SK-N-SH (cell line): ENCODE results near the gene PLPP6.

Experiments used
- CTCF ChIP-seq: fragments of 200-600 bp; sonication (generic); IDR thresholded peaks from 2 replicates; pipeline ENCODE4 v1.6.1; 2017; ENCODE audit warnings: antibody characterized with exemption, mild to moderate bottlenecking, moderate library complexity
- EZH2phosphoT487 ChIP-seq: fragments of 200-600 bp; sonication (generic); IDR thresholded peaks from 2 replicates; pipeline ENCODE4 v1.6.1; 2017; ENCODE audit warnings: low read depth, mixed run types, mild to moderate bottlenecking, antibody characterized with exemption, moderate library complexity, borderline replicate concordance
- FOXJ3 ChIP-seq: sonication (generic); formaldehyde crosslinking; IDR thresholded peaks from 2 replicates; pipeline ENCODE4 v1.5.1; 2020; ENCODE audit warnings: mild to moderate bottlenecking, missing genetic modification reagents
- GABPA ChIP-seq: IDR thresholded peaks from 2 replicates; pipeline ENCODE4 v1.4.0; 2012; ENCODE audit warnings: low read depth, mild to moderate bottlenecking
- JUND ChIP-seq: IDR thresholded peaks from 2 replicates; pipeline ENCODE4 v1.4.0; 2012
- MXI1 ChIP-seq: IDR thresholded peaks from 2 replicates; pipeline ENCODE4 v1.6.1; 2012; ENCODE audit warnings: mild to moderate bottlenecking, low read depth, low read length, improper control_type of control experiment
- NFIC ChIP-seq: IDR thresholded peaks from 2 replicates; pipeline ENCODE4 v1.4.0; 2012; ENCODE audit warnings: borderline replicate concordance
- PBX3 ChIP-seq: IDR thresholded peaks from 2 replicates; pipeline ENCODE4; 2012
- POLR2AphosphoS5 ChIP-seq: IDR thresholded peaks from 2 replicates; pipeline ENCODE4 v1.6.1; 2012; ENCODE audit warnings: low read depth, low read length
- RAD21 ChIP-seq: IDR thresholded peaks from 2 replicates; pipeline ENCODE4 v1.6.1; 2012; ENCODE audit warnings: mild to moderate bottlenecking, low read length
- RCOR1 ChIP-seq: fragments of 150-350 bp; IDR thresholded peaks from 2 replicates; pipeline ENCODE4 v1.6.1; 2017; ENCODE audit warnings: antibody characterized with exemption, low read length
- REST ChIP-seq: IDR thresholded peaks from 2 replicates; pipeline ENCODE4 v1.6.1; 2012; ENCODE audit warnings: mild to moderate bottlenecking, low read depth, low read length, moderate library complexity
- USF2 ChIP-seq: fragments of 150-350 bp; IDR thresholded peaks from 2 replicates; pipeline ENCODE4 v1.6.1; 2017; ENCODE audit warnings: antibody characterized with exemption, low read length, low read depth, borderline replicate concordance
- YY1 ChIP-seq: IDR thresholded peaks from 2 replicates; pipeline ENCODE4 v1.4.0; 2012; ENCODE audit warnings: low read depth, mild to moderate bottlenecking

DNA sequence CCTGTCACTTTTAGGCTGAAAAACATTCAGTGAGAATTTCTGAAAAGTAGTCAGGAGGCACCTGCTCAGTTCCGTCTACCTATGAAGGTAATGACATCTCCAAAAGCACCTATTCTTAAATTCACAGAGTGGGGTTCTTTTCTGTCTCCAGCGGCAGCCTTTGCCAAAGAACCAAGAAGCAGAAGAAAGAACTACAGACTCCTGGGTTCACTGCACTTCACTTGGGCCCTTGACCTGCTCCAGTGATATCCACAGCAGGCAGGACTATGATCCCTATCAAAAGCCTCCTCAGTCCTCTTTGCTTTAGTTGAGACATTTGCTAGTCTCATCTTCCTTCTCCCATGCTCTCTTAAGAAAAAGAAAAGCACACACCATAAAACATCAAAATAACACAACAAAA lies 19.7 kb upstream of the PLPP6 start:
- TF ChIP-seq RAD21 (no peak), CTCF (no peak), POLR2AphosphoS5 (no peak), EZH2phosphoT487 (no peak), USF2 (no peak), NFIC (no peak), JUND (no peak), YY1 (no peak), FOXJ3 (CRISPR knock-in tag) (no peak), PBX3 (no peak), REST (no peak), MXI1 (no peak), GABPA (no peak), RCOR1 (no peak)
